ENCODE measurements around the gene MGMT. TPM values are rescaled to one million over a fixed set of nuclear protein-coding genes. Genes with fewer than 3 reads are reported as not detected.

Gene MGMT
- total and polyA plus RNA-seq, 2 donors (not counting 1 experiment from before 2014, with no cell fraction given), result 1.9 to 29.1 TPM

GRCh38 chr10:129641351-129641750 lies 174.3 kb downstream of the MGMT start:
- H3K79me2 ChIP-seq (ENCODE audit: control insufficient read depth, insufficient read depth, low read length), result no peaks in the 10 kb centered on the region
- H3K4me2 ChIP-seq (ENCODE audit: extremely low read depth, insufficient read depth, low read length), result no peak overlapping the region
- no peak for TF ChIP-seq EZH2 (IDR thresholded peaks at IDR 0.05; ENCODE audit: low read length, missing control alignments)
- TF ChIP-seq, protein P1, sequence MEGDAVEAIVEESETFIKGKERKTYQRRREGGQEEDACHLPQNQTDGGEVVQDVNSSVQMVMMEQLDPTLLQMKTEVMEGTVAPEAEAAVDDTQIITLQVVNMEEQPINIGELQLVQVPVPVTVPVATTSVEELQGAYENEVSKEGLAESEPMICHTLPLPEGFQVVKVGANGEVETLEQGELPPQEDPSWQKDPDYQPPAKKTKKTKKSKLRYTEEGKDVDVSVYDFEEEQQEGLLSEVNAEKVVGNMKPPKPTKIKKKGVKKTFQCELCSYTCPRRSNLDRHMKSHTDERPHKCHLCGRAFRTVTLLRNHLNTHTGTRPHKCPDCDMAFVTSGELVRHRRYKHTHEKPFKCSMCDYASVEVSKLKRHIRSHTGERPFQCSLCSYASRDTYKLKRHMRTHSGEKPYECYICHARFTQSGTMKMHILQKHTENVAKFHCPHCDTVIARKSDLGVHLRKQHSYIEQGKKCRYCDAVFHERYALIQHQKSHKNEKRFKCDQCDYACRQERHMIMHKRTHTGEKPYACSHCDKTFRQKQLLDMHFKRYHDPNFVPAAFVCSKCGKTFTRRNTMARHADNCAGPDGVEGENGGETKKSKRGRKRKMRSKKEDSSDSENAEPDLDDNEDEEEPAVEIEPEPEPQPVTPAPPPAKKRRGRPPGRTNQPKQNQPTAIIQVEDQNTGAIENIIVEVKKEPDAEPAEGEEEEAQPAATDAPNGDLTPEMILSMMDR (conservative IDR thresholded peaks at IDR 0.05 in 1 of 2, IDR thresholded peaks at IDR 0.05 in 1 of 2; ENCODE audit: low read depth in 1 of 2, low read length in 2 of 2), result no peak
- no peak overlapping the region for H3K27ac ChIP-seq (ENCODE audit: insufficient read depth, low read length)
- no peak overlapping the region for H2AFZ ChIP-seq (ENCODE audit: low read length)
- H3K4me1 ChIP-seq (ENCODE audit: control insufficient read depth, extremely low read depth, insufficient read depth, low read length), result no peaks in the 10 kb centered on the region
- no peak overlapping the region for H3K4me3 ChIP-seq (replicated peaks in 1 of 4; ENCODE audit: control extremely low read depth in 1 of 4, insufficient read depth in 1 of 4, low read depth in 3 of 4, low read length in 4 of 4)
- no peaks in the 10 kb centered on the region for H3K36me3 ChIP-seq (ENCODE audit: control insufficient read depth, insufficient read depth, low read length)
- H3K27me3 ChIP-seq (ENCODE audit: control insufficient read depth, insufficient read depth, low read length), result no peaks in the 10 kb centered on the region
- no peaks in the 10 kb centered on the region for H4K20me1 ChIP-seq (ENCODE audit: control insufficient read depth, extremely low read depth, insufficient read depth, low read length)
- no peaks in the 10 kb centered on the region for H3K9me3 ChIP-seq (ENCODE audit: control insufficient read depth, insufficient read depth, low read depth, low read length)
- DNase-seq (ENCODE audit: low read depth in 2 of 2), result no peak
- no peak overlapping the region for H3K9ac ChIP-seq (ENCODE audit: insufficient read depth, low read length)

DNA sequence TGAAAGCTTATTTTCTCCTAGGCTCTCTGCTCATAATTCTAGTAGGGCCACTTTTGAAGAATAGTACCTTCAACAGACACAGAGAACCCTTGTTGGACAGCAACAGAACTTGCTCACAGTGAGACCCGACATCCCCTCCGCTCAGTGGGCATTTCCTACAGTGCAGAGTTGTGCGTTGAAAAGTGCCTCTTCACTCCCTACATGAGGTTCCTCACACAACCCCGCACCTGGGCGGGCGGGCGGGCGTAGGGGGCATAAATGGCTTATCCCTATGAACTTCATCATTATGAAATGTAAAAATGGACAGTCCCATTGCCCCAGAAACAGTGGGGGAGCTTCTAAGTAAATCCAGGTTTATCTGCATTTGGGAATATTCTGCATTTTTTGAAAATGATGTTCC lies 174.9 kb downstream of the MGMT start:
- Histone ChIP-seq H3K27me3 (ENCODE audit: control insufficient read depth, insufficient read depth, low read length) (no peaks in the 10 kb centered on the region), H3K9me3 (ENCODE audit: control insufficient read depth, insufficient read depth, low read depth, low read length) (no peaks in the 10 kb centered on the region), H4K20me1 (ENCODE audit: control insufficient read depth, extremely low read depth, insufficient read depth, low read length) (no peaks in the 10 kb centered on the region), H3K4me3 (replicated peaks in 1 of 4; ENCODE audit: control extremely low read depth in 1 of 4, insufficient read depth in 1 of 4, low read depth in 3 of 4, low read length in 4 of 4) (no peak overlapping the region), H3K9ac (ENCODE audit: insufficient read depth, low read length) (no peak overlapping the region), H2AFZ (ENCODE audit: low read length) (no peak overlapping the region), H3K4me1 (ENCODE audit: control insufficient read depth, extremely low read depth, insufficient read depth, low read length) (no peaks in the 10 kb centered on the region), H3K36me3 (ENCODE audit: control insufficient read depth, insufficient read depth, low read length) (no peaks in the 10 kb centered on the region), H3K79me2 (ENCODE audit: control insufficient read depth, insufficient read depth, low read length) (no peaks in the 10 kb centered on the region), H3K27ac (ENCODE audit: insufficient read depth, low read length) (no peak overlapping the region), H3K4me2 (ENCODE audit: extremely low read depth, insufficient read depth, low read length) (no peak overlapping the region)
- no peak for DNase-seq (ENCODE audit: low read depth in 2 of 2)
- TF ChIP-seq, protein P1 (conservative IDR thresholded peaks at IDR 0.05 in 1 of 2, IDR thresholded peaks at IDR 0.05 in 1 of 2; ENCODE audit: low read depth in 1 of 2, low read length in 2 of 2), result no peak
- TF ChIP-seq EZH2 (IDR thresholded peaks at IDR 0.05; ENCODE audit: low read length, missing control alignments), result no peak

DNA sequence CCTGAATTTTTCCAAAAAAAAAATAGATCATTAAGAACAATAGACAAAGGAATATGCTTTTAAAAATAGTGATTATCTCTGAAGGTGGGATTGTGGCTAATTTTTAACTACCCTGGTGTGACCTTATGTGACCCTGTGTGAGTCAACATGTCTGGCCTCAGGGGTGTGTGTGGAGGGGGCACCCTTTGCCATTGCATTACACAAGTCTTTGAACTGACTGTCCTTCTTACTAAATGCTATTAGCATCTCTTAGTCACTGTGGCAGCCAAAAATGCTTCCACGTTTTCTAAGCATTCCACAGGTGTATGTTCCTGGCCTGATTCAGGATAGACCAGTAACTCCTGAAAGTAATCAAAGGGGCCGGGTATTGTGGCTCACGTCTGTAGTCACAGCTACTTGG lies 175.4 kb downstream of the MGMT start:
- peak in 1 of 2 donors; percentile 7 for DNase-seq (ENCODE audit: low read depth in 2 of 2)

More for the DNA sequence above, 175.4 kb downstream of the MGMT start:
- Histone ChIP-seq H2AFZ (ENCODE audit: low read length) (no peak overlapping the region), H3K27ac (ENCODE audit: insufficient read depth, low read length) (no peak overlapping the region), H3K79me2 (ENCODE audit: control insufficient read depth, insufficient read depth, low read length) (no peaks in the 10 kb centered on the region), H4K20me1 (ENCODE audit: control insufficient read depth, extremely low read depth, insufficient read depth, low read length) (no peaks in the 10 kb centered on the region), H3K9me3 (ENCODE audit: control insufficient read depth, insufficient read depth, low read depth, low read length) (no peaks in the 10 kb centered on the region), H3K27me3 (ENCODE audit: control insufficient read depth, insufficient read depth, low read length) (no peaks in the 10 kb centered on the region), H3K36me3 (ENCODE audit: control insufficient read depth, insufficient read depth, low read length) (no peaks in the 10 kb centered on the region), H3K4me1 (ENCODE audit: control insufficient read depth, extremely low read depth, insufficient read depth, low read length) (no peaks in the 10 kb centered on the region), H3K9ac (ENCODE audit: insufficient read depth, low read length) (no peak overlapping the region), H3K4me2 (ENCODE audit: extremely low read depth, insufficient read depth, low read length) (no peak overlapping the region), H3K4me3 (replicated peaks in 1 of 4; ENCODE audit: control extremely low read depth in 1 of 4, insufficient read depth in 1 of 4, low read depth in 3 of 4, low read length in 4 of 4) (no peak overlapping the region)
- no peak for TF ChIP-seq EZH2 (IDR thresholded peaks at IDR 0.05; ENCODE audit: low read length, missing control alignments)
- TF ChIP-seq, protein P1 (conservative IDR thresholded peaks at IDR 0.05 in 1 of 2, IDR thresholded peaks at IDR 0.05 in 1 of 2; ENCODE audit: low read depth in 1 of 2, low read length in 2 of 2), result no peak

Data from fibroblast of lung (primary cell).